T-helper 22 cell (primary cell): ENCODE measurements around the gene APOB.

ENCODE experiments used
- DNase-seq: peaks from one replicate; pipeline ENCODE4 v3.0.0-alpha.2; 2020; ENCODE audit warnings: low read depth

Gene APOB

GRCh38 chr2:21004181-21004572 lies 39.7 kb downstream of the APOB start:
- no peak for DNase-seq

GRCh38 chr2:21003572-21004180 lies 40.2 kb downstream of the APOB start:
- no peak for DNase-seq

- no peak for DNase-seq
These were observed 41.1 kb downstream of the APOB start for GRCh38 chr2:21002814-21003192.

DNA sequence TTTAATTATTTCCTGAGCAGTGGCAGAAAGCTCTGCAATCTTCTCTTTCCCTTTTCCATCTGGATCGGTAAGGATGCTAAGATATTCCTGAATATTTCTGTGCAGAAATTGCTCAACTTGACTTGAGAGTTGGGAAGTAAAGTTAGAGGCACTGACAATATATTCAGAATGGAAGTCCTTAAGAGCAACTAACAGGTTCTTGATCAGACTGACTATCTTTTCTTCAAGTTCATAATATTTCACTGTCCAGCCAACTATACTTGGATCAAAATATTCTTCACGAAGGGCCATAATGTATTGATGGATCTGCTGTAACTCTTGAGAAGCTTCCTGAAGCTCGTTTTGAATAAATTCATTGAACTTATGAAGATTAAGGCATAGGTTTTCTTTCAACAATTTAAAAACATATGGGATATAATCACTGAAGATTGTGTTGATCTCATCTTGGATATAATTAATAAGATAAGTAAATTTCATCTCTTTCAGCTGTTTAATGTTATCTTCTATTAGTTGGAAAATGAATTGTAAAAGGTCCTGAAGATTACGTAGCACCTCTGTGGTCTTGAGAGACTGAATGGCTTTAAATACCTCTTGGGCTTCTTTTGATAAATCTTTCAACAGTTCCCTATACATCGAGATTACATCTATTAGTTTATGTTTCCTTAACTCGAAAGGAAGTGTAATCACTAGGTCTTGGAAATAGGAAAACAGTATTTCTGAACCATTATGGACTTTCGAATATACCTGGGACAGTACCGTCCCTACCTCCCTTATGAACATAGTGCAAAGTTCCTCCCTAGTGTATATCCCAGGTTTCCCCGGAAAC lies 41.7 kb downstream of the APOB start:
- no peak for DNase-seq

DNA sequence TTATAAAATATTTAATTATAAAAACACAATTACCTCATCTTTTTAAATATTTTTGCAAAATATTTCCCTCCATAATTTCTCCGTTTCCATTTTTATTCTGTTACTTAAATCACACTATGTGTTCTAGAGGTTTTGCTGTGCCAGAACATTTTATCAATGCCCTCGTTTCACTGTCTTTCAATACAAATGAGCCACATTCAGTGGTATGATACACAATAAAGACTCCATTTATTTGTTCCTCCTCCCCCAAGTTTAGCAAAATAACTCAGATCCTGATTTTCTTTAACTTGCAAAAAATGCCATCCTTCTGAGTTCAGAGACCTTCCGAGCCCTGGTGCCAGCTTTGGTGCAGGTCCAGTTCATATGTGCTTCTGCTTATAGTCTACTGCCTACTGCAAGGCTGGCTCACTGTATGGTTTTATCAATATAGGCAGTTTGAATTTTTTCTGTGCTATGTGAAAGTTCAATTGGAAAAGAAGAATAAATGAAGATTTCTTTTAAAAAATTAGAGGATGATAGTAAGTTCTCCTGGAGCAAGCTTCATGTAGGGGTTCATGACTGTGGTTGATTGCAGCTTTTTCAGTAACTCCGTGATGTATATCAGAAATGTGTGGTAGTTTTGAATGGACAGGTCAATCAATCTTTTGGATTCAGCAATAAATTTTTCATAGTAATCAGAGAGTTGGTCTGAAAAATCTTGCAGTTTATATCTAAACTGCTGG lies 42.5 kb downstream of the APOB start:
- DNase-seq: no peak

DNA sequence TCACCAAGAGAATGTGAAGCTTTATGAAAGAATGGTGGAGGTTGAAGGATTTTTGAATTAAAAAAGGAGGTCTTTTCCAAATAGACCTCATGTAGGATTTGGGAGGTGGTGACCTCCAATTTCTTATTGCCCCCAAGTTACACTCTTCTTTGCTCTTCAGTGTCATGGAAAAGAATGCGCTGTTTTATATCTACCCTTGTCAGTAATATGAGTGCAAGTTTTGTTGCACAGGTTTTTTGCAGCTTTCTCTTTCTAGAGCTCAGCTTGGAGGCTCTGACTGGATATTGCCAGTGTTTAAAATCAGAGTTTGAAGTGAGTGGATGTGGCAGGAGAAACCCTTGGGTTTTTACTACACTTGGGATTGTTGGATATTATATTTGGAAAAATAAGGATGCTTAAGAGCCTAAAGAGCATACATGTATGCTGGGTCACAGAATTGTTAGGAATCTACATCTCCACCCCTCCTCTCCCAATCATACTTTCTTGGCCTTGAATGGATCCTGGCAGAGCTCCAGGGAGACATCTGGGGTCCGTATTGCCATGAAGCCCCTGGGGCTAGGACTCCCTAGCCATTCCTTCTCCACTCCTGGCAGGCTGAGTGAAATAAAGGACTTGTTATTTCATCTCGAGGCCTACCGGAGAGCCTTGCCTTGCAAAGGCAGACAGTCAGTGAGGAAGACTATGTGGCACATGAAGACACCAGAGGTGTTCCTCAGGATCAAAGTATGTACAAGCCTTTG lies 43.8 kb downstream of the APOB start:
- DNase-seq: no peak

DNA sequence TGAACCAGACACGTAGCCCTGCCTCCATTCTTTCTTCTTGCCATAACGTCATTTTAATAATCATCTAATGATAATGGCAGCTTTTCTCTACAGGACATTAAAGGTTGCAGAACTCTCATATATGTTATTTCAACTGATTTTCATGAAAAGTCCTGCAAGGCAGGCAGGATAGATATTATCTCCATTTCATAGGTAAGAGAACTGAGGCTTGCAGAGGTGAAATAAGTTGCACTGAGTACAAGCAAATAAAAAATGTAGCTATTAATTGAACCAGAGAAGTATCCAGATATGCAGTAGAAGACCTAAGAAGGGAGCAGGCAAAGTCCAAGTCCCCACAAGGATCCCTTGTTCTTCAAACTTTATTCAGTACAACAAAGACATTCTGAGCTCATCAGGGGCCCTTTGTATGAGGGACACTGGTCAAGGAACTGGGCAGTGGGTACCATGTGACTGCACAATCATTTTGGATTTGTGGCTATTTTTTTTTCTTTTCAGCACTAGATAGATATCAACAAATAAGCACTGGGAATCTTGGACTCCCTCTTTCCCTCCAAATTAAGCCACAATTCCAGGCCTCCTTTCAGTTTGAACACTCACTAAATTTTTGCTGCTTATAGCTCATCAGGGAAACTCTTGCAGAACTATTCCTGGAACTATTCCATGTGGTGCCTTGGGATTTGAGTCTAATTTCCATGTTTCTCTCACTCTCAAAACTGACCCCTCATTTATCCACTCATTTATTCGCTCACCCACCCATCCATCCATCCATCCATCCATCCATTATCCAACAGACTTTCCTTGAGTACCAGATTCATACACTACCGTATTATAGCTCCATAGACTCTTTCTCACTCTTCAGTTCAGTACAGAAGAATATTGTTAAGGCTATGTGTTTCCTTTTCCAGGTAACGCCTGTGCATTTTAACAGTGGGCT lies 44.6 kb downstream of the APOB start:
- DNase-seq: no peak

DNA sequence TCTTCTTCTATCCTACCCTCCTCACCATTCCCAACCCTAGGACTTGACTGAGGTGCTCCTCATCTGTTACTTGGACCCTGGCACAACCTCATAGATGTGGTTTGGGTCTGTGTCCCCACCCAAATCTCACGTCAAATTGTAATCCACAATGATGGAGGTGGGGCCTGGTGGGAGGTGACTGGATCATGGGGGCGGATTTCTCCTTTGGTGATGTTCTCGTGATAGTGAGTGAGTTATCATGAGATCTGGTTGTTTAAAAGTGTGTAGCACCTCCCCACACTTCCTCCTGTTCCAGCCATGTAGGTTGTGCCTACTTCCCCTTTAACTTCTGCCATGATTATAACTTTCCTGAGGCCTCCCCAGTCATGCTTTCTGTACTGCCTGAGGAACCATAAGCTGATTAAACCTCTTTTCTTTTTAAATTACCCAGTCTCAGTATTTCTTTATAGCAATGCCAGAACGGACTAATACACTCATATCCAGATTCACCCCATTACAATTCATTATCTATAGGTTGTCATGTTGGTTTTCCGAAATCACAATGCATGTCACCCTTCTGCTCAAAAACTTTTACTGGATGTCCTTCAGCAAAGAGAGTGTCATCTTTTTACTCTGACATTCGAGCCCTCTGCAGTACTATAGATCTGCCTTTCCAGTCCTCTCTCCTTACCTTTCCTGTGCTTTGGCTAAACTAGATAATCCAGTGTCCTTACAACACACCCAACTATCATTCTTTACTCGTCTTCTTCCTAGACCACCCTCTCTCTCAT lies 45.7 kb downstream of the APOB start:
- no peak for DNase-seq

DNA sequence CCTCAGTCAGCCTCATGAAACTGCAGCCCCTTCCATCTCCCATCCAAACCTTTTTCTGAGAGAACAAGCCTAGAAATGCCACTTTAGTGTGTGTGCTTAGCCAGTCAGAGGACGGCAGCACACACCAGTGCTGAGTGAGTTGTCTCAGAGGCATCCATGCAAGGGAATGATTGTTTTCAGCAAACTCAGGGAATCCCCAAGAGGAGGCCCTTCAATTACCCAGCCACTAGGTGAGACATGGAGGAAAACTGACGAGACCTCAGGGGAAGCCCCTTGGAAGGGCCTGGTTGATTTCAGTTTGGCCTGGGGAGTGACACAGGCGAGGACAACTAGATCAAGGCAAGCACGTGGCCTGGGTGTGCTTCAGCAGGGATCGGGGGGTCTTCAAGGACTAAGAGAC lies 49.7 kb downstream of the APOB start:
- no peak for DNase-seq

GRCh38 chr2:20992201-20992711 lies 51.6 kb downstream of the APOB start:
- no peak for DNase-seq

DNA sequence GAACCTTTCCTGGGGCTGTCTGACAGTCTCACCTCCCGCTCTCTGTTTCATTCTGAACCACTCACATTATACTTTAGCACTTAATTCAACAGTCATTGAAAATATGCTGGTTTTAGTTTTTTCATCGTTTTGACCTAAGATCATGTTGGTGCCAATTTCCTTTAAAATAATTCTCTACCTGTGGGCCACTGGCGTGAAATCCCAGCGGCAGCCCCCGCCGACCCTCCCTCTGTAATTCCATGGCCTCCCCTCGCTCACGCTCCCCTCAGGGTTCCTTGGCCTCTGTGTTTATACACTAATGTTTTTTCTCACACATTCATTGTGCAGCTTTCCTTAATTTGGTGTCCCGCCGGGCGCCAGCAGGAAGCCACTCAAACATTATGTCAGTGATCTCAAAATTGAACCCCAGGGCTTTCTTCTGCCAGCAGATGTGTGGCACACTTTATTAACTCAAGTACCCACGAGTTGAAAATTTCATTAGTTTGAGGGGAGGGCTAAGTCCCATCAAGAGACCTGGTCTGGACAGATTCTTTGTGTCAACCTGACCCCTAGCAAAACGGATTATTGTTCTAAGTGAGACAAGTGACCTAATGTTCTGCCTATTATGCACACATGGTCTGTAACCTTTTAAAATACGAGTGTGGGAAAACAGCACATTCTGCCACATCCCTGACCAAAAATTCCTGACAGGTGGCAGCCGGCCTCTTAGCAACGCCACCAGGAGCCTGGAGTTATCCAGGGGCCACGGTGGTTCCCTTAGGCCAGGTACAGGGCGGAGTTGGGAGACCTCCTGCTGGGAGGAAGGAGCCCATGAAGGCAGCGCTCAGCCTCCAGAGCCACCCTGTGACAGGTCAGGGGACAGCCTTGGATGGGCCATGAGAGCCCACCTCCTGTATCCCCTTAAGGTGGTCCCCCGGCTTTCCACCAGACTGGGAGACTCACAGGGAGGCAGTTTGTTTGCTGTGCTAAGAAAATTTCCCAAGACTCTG lies 53.1 kb downstream of the APOB start:
- DNase-seq: no peak

DNA sequence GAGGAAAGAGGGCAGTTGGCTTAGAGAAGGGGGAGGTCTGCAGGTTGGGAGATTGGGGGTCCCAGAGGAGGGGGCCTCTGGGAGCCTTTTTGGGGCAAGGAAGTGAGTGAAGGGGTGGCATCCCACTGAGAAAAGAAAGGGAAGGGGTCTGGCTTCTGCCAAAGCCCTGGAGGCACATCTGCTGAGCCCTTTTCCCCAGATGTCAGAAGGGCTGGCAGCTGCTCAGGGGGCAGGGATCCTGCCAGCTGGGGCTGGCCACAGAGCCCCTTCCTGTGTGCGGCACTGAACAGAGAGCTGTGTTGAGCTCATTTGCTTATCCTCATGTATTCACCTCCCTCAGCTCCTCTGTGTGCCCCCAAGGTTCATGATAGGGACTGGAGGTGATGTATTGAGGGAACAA lies 54.5 kb downstream of the APOB start:
- DNase-seq: no peak

DNA sequence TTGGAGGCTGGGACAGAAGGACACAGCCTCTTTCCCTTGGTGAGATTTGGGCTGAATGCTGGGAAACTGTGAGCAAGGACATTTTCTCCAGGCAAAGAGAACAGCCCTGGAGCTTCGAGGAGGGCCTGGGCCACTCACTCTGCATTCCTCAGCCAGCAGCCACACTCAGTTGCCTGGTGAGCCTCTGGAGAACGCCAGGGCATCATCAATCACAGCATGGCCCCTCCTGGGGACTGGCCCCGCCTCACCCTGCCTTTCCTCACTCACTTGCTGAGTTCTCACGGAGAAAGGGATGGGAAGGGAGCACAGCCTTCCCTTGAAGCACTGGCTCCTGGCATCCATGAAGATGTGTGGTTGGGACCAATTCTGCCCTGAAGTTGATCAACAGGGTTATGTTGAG lies 55.0 kb downstream of the APOB start:
- no peak for DNase-seq

DNA sequence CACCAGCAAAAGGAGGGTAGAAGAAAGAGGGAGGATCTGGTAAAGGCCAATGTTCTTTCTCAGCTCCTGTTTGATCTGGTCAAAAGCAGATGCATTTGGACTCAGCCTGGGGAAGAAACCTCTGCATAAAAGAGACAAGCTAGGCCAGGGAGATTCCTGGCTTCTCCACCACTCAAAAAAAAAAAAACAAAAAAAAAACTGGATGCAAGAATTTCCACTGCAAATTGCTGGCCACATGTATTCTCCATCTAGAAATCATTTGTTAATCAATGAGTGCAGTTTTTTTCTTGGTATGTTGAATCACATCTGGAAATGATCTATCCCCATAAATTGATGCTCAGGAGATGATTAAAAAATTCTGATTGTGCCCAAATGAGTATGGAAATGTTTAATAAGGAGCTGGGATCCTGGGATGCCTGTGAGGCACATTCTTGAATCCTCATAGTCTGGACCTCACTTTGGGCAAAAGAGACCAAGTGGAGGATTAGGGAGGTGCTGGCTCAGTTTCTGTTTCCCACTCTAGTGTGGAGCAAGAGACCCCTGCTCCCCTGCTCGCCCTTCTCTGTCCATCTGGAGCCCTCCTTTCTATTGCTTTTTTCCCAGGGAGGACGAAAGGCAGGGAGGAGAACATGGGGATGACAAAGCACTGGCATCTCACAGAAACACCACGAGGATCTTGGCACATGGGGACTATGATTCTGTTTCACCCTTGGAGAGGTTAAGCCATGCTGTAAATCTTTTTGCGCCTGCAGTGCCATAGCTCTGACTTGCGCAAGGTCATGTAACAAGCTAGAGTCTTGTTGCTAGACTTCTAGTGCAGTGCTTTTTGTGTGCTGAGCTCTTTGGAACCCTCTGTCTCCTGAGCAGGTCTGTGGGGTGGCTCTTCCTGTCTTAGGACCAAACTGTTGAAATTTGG lies 57.6 kb downstream of the APOB start:
- no peak for DNase-seq

DNA sequence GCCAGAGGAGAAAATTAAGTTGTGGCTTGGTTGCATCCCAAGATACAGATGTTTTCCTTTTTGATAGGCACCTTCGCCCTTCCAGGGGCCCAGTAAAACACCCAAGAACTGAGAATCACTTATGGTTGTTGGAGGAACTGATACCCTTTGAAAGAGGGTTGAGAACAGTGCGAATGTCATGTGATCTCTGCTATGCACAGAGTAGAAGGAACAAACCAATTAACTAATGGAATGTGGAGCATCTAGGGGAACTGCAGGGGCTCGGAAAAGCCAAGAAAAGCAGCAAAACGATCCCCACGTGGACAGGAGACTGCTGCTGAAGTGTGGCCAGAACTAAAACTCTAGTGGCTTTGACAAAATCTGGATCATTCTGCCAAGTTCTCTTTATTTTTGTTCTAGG lies 58.8 kb downstream of the APOB start:
- DNase-seq: no peak

DNA sequence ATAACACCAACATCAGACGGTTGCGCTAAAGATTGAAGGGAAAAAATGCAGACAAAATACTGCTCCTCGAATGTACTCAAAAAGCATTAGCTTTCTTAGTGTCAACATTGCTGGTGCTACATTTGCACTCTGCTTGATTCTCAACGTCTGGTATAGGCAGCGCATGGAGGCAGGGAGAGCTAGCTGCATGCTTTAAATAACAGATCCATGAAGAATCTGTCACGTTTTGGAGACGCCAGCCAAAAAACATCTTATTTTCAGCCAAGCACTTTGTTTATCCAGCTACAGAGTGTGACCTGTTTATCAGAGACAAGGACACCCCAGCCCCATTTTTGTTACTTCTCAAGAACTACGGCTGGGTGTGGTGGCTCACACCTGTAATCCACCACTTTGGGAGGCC lies 59.5 kb downstream of the APOB start:
- no peak for DNase-seq

DNA sequence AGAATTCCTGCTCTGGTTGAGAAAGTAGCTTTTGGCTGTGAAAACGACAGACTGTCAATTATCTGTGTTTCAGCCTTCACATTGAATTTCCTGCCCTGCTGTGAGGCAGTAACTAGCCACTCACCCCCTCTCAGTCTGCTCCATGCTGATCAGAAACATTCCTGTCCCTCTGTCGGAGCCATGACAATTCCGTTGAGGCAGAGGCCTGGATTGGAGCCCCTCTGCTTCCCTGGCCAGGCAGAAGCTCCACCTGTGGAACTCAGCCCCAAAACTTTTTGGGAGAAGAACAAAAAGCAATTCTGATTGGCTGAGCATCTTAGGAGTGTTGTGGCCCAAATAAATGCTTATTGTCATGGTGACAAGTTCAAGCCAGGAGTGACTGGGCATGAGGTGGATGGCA lies 60.0 kb downstream of the APOB start:
- no peak for DNase-seq

DNA sequence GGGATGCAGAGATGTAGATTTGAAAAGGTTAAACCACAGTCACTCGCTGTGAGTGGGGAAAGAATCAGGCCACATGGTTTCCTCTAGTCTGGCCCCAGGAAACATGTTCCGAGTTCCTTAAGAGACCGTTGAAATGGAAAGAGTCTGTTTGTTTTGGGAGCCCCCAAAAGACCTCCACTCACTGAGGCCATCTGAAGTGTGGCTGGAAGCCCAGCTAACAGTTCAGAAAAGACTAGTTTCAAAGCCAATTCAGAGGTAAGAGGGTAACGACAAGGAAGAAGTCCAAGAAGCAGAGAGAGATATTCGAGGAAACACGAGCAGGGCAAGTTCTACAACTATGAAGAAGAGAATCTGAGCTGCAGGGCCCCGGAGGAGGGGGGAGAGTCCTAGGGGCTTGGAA lies 61.0 kb downstream of the APOB start:
- DNase-seq: no peak
